SK-N-MC (cell line): Measurements from ENCODE around the gene ATP13A4.

Experiments used
- DNase-seq: peaks from one replicate; pipeline ENCODE4 v3.0.0-alpha.2; 2011; ENCODE audit warnings: low read depth, low spot score
- H3K27ac ChIP-seq: fragments of 200-600 bp; sonication (generic); 2 replicates; pipeline ENCODE4 v1.5.1; 2016; ENCODE audit warnings: mixed run types
- H3K36me3 ChIP-seq: fragments of 200-600 bp; sonication (generic); 2 replicates; pipeline ENCODE4 v1.6.1; 2017; ENCODE audit warnings: antibody characterized with exemption, low read length, mixed read lengths; ENCODE audit not compliant: insufficient read depth
- H3K4me3 ChIP-seq: fragments of 200-600 bp; sonication (generic); 2 replicates; pipeline ENCODE4 v1.5.1; 2016
- H3K9ac ChIP-seq: fragments of 200-600 bp; sonication (generic); 2 replicates; pipeline ENCODE4 v1.8.0; 2017; ENCODE audit warnings: mixed run types, mixed read lengths; ENCODE audit not compliant: insufficient read length
- H3K9me3 ChIP-seq: fragments of 200-600 bp; sonication (generic); 2 replicates; pipeline ENCODE4 v1.6.1; 2017; ENCODE audit warnings: low read depth, mild to moderate bottlenecking, antibody characterized with exemption, low read length, moderate library complexity, mixed read lengths
- EZH2 ChIP-seq: fragments of 200-600 bp; sonication (generic); IDR thresholded peaks from one replicate; pipeline ENCODE4 v1.6.1; 2017; ENCODE audit warnings: antibody characterized with exemption
- FOXP2 ChIP-seq: optimal IDR thresholded peaks from 2 replicates; pipeline ENCODE3; 2011; ENCODE audit warnings: mild to moderate bottlenecking, moderate library complexity; ENCODE audit not compliant: insufficient read depth; ENCODE audit errors: extremely low read length, control extremely low read depth
- POLR2AphosphoS5 ChIP-seq: IDR thresholded peaks from 2 replicates; pipeline ENCODE4 v1.6.1; 2012; ENCODE audit warnings: mild to moderate bottlenecking, low read depth, low read length, borderline replicate concordance

Gene ATP13A4

GRCh38 chr3:193564012-193564411, 9.3 kb upstream of the ATP13A4 start:
- Histone ChIP-seq H3K9me3 (no peaks in the 10 kb centered on the region), H3K36me3 (no peaks in the 10 kb centered on the region), H3K27ac (no peak overlapping the region), H3K9ac (no peak overlapping the region), H3K4me3 (no peak overlapping the region)
- TF ChIP-seq FOXP2 (no peak), EZH2 (no peak), POLR2AphosphoS5 (no peak)
- no peak for DNase-seq

GRCh38 chr3:193563426-193563825, 8.7 kb upstream of the ATP13A4 start:
- H3K4me3 ChIP-seq = no peak overlapping the region
- no peak overlapping the region for H3K9ac ChIP-seq
- TF ChIP-seq POLR2AphosphoS5 = no peak
- no peak for TF ChIP-seq FOXP2
- TF ChIP-seq EZH2 = no peak
- DNase-seq = no peak
- H3K27ac ChIP-seq = no peak overlapping the region
- H3K9me3 ChIP-seq = no peaks in the 10 kb centered on the region
- no peaks in the 10 kb centered on the region for H3K36me3 ChIP-seq

GRCh38 chr3:193560870-193561269, 6.2 kb upstream of the ATP13A4 start:
- Histone ChIP-seq H3K4me3 (no peak overlapping the region), H3K27ac (no peak overlapping the region), H3K9me3 (no peaks in the 10 kb centered on the region), H3K36me3 (no peaks in the 10 kb centered on the region), H3K9ac (no peak overlapping the region)
- TF ChIP-seq POLR2AphosphoS5 (no peak), EZH2 (no peak), FOXP2 (no peak)
- no peak for DNase-seq

- H3K9ac ChIP-seq = no peak overlapping the region
- H3K4me3 ChIP-seq = no peak overlapping the region
- TF ChIP-seq EZH2 = no peak
- TF ChIP-seq POLR2AphosphoS5 = no peak
- TF ChIP-seq FOXP2 = no peak
- no peaks in the 10 kb centered on the region for H3K9me3 ChIP-seq
- H3K27ac ChIP-seq = no peak overlapping the region
- no peak for DNase-seq
- no peaks in the 10 kb centered on the region for H3K36me3 ChIP-seq
Measured at GRCh38 chr3:193560091-193560490, 5.4 kb upstream of the ATP13A4 start.

- Histone ChIP-seq H3K36me3 (no peaks in the 10 kb centered on the region), H3K4me3 (no peak overlapping the region), H3K9me3 (no peaks in the 10 kb centered on the region), H3K9ac (no peak overlapping the region), H3K27ac (no peak overlapping the region)
- TF ChIP-seq FOXP2 (no peak), EZH2 (no peak), POLR2AphosphoS5 (no peak)
- DNase-seq = no peak
Measured at GRCh38 chr3:193559100-193559499, 4.4 kb upstream of the ATP13A4 start.

- Histone ChIP-seq H3K9ac (no peak overlapping the region), H3K9me3 (no peaks in the 10 kb centered on the region), H3K36me3 (no peaks in the 10 kb centered on the region), H3K27ac (no peak overlapping the region), H3K4me3 (no peak overlapping the region)
- DNase-seq = no peak
- TF ChIP-seq FOXP2 (no peak), POLR2AphosphoS5 (no peak), EZH2 (no peak)
Measured at GRCh38 chr3:193556841-193557240, 2.1 kb upstream of the ATP13A4 start.

GRCh38 chr3:193553586-193553985, 1.1 kb downstream of the ATP13A4 start:
- no peak for DNase-seq
- Histone ChIP-seq H3K9ac (no peak overlapping the region), H3K9me3 (no peaks in the 10 kb centered on the region), H3K4me3 (no peak overlapping the region), H3K36me3 (no peaks in the 10 kb centered on the region), H3K27ac (no peak overlapping the region)
- no peak for TF ChIP-seq POLR2AphosphoS5
- no peak for TF ChIP-seq EZH2
- TF ChIP-seq FOXP2 = no peak

GRCh38 chr3:193552923-193553322, 1.8 kb downstream of the ATP13A4 start:
- no peaks in the 10 kb centered on the region for H3K9me3 ChIP-seq
- no peak overlapping the region for H3K9ac ChIP-seq
- no peaks in the 10 kb centered on the region for H3K36me3 ChIP-seq
- no peak for DNase-seq
- TF ChIP-seq FOXP2 = no peak
- no peak for TF ChIP-seq POLR2AphosphoS5
- no peak for TF ChIP-seq EZH2
- no peak overlapping the region for H3K27ac ChIP-seq
- H3K4me3 ChIP-seq = no peak overlapping the region

GRCh38 chr3:193548406-193548805, 6.3 kb downstream of the ATP13A4 start:
- no peak overlapping the region for H3K9ac ChIP-seq
- no peak overlapping the region for H3K27ac ChIP-seq
- DNase-seq = no peak
- TF ChIP-seq POLR2AphosphoS5 (no peak), FOXP2 (no peak), EZH2 (no peak)
- H3K9me3 ChIP-seq = no peaks in the 10 kb centered on the region
- H3K36me3 ChIP-seq = no peaks in the 10 kb centered on the region
- no peak overlapping the region for H3K4me3 ChIP-seq
